IMR-90 (cell line): Measurements from ENCODE around the gene SLIT3. TPM values are rescaled to one million over a fixed set of nuclear protein-coding genes. Genes with fewer than 3 reads are reported as not detected.

Source experiments
- ATAC-seq: fragments of 200-7000 bp; cut with Tn5 transposase; 2 replicates; pipeline ENCODE4 v1.9.1; 2020; ENCODE audit warnings: low read depth, mild to moderate bottlenecking, moderate library complexity
- BruUV-seq: library from RNA; stranded (reverse); fragments of 400-500 nt; replicated peaks from 2 replicates; lab custom pipeline; 2021; lab: Mats Ljungman, UMichigan
- CTCF ChIA-PET: fragments of 300-600 bp; formaldehyde crosslinking; extraction: SDS; loops from one replicate; lab custom pipeline; 2021; ENCODE audit warnings: antibody characterized with exemption; lab: Yijun Ruan, JAX
- POLR2A ChIA-PET: fragments of 300-600 bp; sonication (Branson Sonifier 250); formaldehyde crosslinking; loops from one replicate; lab custom pipeline; 2022; ENCODE audit warnings: antibody characterized with exemption; ENCODE audit not compliant: unreplicated experiment; lab: Charles Lee
- DNase-seq: peaks from one replicate; pipeline ENCODE4 v3.0.0; 2013
- H2AFZ ChIP-seq: replicated peaks from 2 replicates; pipeline ENCODE3; 2013; ENCODE audit warnings: low read length, mild to moderate bottlenecking; ENCODE audit not compliant: poor library complexity
- H2AK5ac ChIP-seq: 2 replicates; pipeline ENCODE4 v1.6.1; 2013; ENCODE audit warnings: low read depth, low read length, inconsistent platforms
- H2AK9ac ChIP-seq: replicated peaks from 2 replicates; pipeline ENCODE3; 2013; ENCODE audit warnings: mild to moderate bottlenecking, low read depth, low read length, moderate library complexity; ENCODE audit not compliant: poor library complexity
- H2BK120ac ChIP-seq: 2 replicates; pipeline ENCODE4 v1.6.1; 2013; ENCODE audit warnings: low read depth, low read length, inconsistent platforms
- H2BK15ac ChIP-seq: 3 replicates; pipeline ENCODE4 v1.6.1; 2013; ENCODE audit warnings: low read depth, low read length, inconsistent platforms
- H2BK20ac ChIP-seq: 2 replicates; pipeline ENCODE4 v1.6.1; 2013; ENCODE audit warnings: low read depth, mild to moderate bottlenecking, inconsistent platforms, low read length, moderate library complexity
- H2BK5ac ChIP-seq: 2 replicates; pipeline ENCODE4 v1.6.1; 2013; ENCODE audit warnings: mild to moderate bottlenecking, low read depth, low read length, inconsistent platforms; ENCODE audit not compliant: poor library complexity, severe bottlenecking
- H3K14ac ChIP-seq: replicated peaks from 2 replicates; pipeline ENCODE4 v1.6.1; 2013; ENCODE audit warnings: low read depth, low read length, inconsistent platforms
- H3K18ac ChIP-seq: 2 replicates; pipeline ENCODE4 v1.6.1; 2013; ENCODE audit warnings: low read depth, low read length, control low read depth
- H3K23ac ChIP-seq: 2 replicates; pipeline ENCODE4 v1.6.1; 2013; ENCODE audit warnings: low read depth, low read length, inconsistent platforms
- H3K27ac ChIP-seq: 2 replicates; pipeline ENCODE4 v1.5.1; 2013; ENCODE audit warnings: mild to moderate bottlenecking, control low read depth, low read length; ENCODE audit not compliant: insufficient read depth
- H3K27me3 ChIP-seq: 2 replicates; pipeline ENCODE4 v1.6.1; 2013; ENCODE audit warnings: low read length; ENCODE audit not compliant: control insufficient read depth, insufficient read depth
- H3K36me3 ChIP-seq: 2 replicates; pipeline ENCODE4 v1.6.1; 2013; ENCODE audit warnings: low read length, mixed read lengths; ENCODE audit not compliant: control insufficient read depth, insufficient read depth
- H3K4ac ChIP-seq: 2 replicates; pipeline ENCODE4 v1.6.1; 2013; ENCODE audit warnings: low read depth, low read length, inconsistent platforms
- H3K4me1 ChIP-seq: 2 replicates; pipeline ENCODE4 v1.6.1; 2013; ENCODE audit warnings: low read length, mixed read lengths; ENCODE audit not compliant: control insufficient read depth, insufficient read depth
- H3K4me2 ChIP-seq: 2 replicates; pipeline ENCODE4 v1.6.1; 2013; ENCODE audit warnings: low read depth, mild to moderate bottlenecking, control low read depth, low read length, moderate library complexity
- H3K4me3 ChIP-seq: 2 replicates; pipeline ENCODE4 v1.5.1; 2013; ENCODE audit warnings: low read depth, mild to moderate bottlenecking, control low read depth, low read length, moderate library complexity; ENCODE audit not compliant: insufficient read depth
- H3K56ac ChIP-seq: 2 replicates; pipeline ENCODE4 v1.6.1; 2013; ENCODE audit warnings: low read length, inconsistent platforms; ENCODE audit not compliant: insufficient read depth; ENCODE audit errors: extremely low read depth
- H3K79me1 ChIP-seq, 2 experiments: 2 replicates each; pipeline ENCODE4 v1.6.1; 2013; ENCODE audit warnings: low read length in 2 of 2, inconsistent platforms in 1 of 2, low read depth in 1 of 2
- H3K9ac ChIP-seq: 2 replicates; pipeline ENCODE4 v1.6.1; 2013; ENCODE audit warnings: low read depth, low read length, control low read depth
- H3K9me1 ChIP-seq: 2 replicates; pipeline ENCODE4 v1.6.1; 2013; ENCODE audit warnings: low read length, inconsistent platforms; ENCODE audit not compliant: insufficient read depth
- H3K9me3 ChIP-seq: 2 replicates; pipeline ENCODE4 v1.6.1; 2013; ENCODE audit warnings: low read length; ENCODE audit not compliant: control insufficient read depth, insufficient read depth
- H4K20me1 ChIP-seq: 2 replicates; pipeline ENCODE4 v1.6.1; 2013; ENCODE audit warnings: low read length, inconsistent platforms; ENCODE audit not compliant: insufficient read depth
- H4K5ac ChIP-seq: 2 replicates; pipeline ENCODE4 v1.6.1; 2013; ENCODE audit warnings: mild to moderate bottlenecking, low read depth, low read length, control low read depth
- H4K8ac ChIP-seq, 2 experiments: 2 replicates each; pipeline ENCODE4 v1.6.1; 2013; ENCODE audit warnings: low read depth in 2 of 2, low read length in 2 of 2, control low read depth in 1 of 2, inconsistent platforms in 1 of 2
- H4K91ac ChIP-seq: 2 replicates; pipeline ENCODE4 v1.6.1; 2013; ENCODE audit warnings: low read depth, low read length, inconsistent platforms; ENCODE audit not compliant: insufficient read depth
- CTCF ChIP-seq: conservative IDR thresholded peaks from 2 replicates; pipeline ENCODE4 v1.5.1; 2012; ENCODE audit warnings: mild to moderate bottlenecking, low read depth, low read length, improper control_type of control experiment
- ELK1 ChIP-seq: fragments of 150-350 bp; IDR thresholded peaks from 2 replicates; pipeline ENCODE4 v1.6.1; 2016; ENCODE audit warnings: low read depth, mild to moderate bottlenecking, low read length, moderate library complexity, borderline replicate concordance
- MAFK ChIP-seq: IDR thresholded peaks from 2 replicates; pipeline ENCODE4 v1.6.1; 2012; ENCODE audit warnings: low read depth, low read length, improper control_type of control experiment
- POLR2A ChIP-seq: IDR thresholded peaks from 2 replicates; pipeline ENCODE4 v1.6.1; 2012; ENCODE audit warnings: mild to moderate bottlenecking, low read depth, low read length
- RAD21 ChIP-seq: IDR thresholded peaks from 2 replicates; pipeline ENCODE4 v1.6.1; 2012; ENCODE audit warnings: low read length, improper control_type of control experiment
- SMC3 ChIP-seq: fragments of 150-350 bp; IDR thresholded peaks from 2 replicates; pipeline ENCODE4 v1.6.1; 2016; ENCODE audit warnings: low read depth, mild to moderate bottlenecking, antibody characterized with exemption, low read length, moderate library complexity
- WGBS, 2 experiments: methylation state at CpG; one replicate each; pipeline versions ENCODE4 v1.1.5 to v1.1.7; 2013; ENCODE audit warnings: missing lambda C conversion rate in 2 of 2; ENCODE audit not compliant: insufficient read length in 1 of 2; ENCODE audit errors: extremely low coverage in 2 of 2; 5-methylcytosine and 5-hydroxymethylcytosine counted together
- dilution Hi-C: fragments of 300-500 bp; cut with HindIII; formaldehyde crosslinking; loops from one replicate; pipeline ENCODE4 v1.14.3; 2018; ENCODE audit warnings: low sequenced_read_pairs; ENCODE audit not compliant: unreplicated experiment
- in situ Hi-C: fragments of 300-500 bp; cut with MboI; formaldehyde crosslinking; loops from 3 replicates; pipeline ENCODE4 v1.14.3; 2019; ENCODE audit warnings: low sequenced_read_pairs, inconsistent platforms, mixed read lengths
- intact Hi-C: fragments of 100-400 bp; cut with micrococcal nuclease; formaldehyde crosslinking; loops from 2 replicates; pipeline ENCODE4 v1.10.0; 2022
- polyA plus RNA-seq, 3 experiments: library from polyadenylated mRNA; depleted of rRNA; stranded (reverse); fragments of >200 nt; gene quantifications; 2 replicates each; pipeline ENCODE4 v1.2.3, GENCODE V29; 2012; ENCODE audit warnings: low replicate concordance in 1 of 3
- total RNA-seq: library from RNA; depleted of rRNA; stranded (reverse); fragments of >200 nt; gene quantifications from 2 replicates; pipeline ENCODE4 v1.2.3, GENCODE V29; 2012

Gene SLIT3
- total and polyA plus RNA-seq, 2 of the 4 experiments (the other 2 are of a cell fraction) = 0.18 to 0.50 TPM

GRCh38 chr5:168967882-168968620, 332.9 kb downstream of the SLIT3 start:
- H3K27ac ChIP-seq = no peak overlapping the region
- no peak overlapping the region for H2BK15ac ChIP-seq
- no peak overlapping the region for H2BK120ac ChIP-seq
- no peaks in the 10 kb centered on the region for H3K27me3 ChIP-seq
- H3K4me1 ChIP-seq = no peaks in the 10 kb centered on the region
- no peak overlapping the region for H3K4ac ChIP-seq
- no peak overlapping the region for H3K23ac ChIP-seq
- H3K14ac ChIP-seq = no peak overlapping the region
- no peaks in the 10 kb centered on the region for H3K9me1 ChIP-seq
- no peak overlapping the region for H4K91ac ChIP-seq
- H3K4me3 ChIP-seq = no peak overlapping the region
- ATAC-seq (no peak), DNase-seq (no peak)
- no peak overlapping the region for H4K8ac ChIP-seq
- H3K18ac ChIP-seq = no peak overlapping the region
- H2AFZ ChIP-seq = no peak overlapping the region
- no peaks in the 10 kb centered on the region for H3K79me1 ChIP-seq
- no TSS peak for BruUV-seq
- H3K9me3 ChIP-seq = no peaks in the 10 kb centered on the region
- H4K5ac ChIP-seq = no peak overlapping the region
- intact Hi-C loops = no loop called here
- no peak overlapping the region for H2BK5ac ChIP-seq
- no peak overlapping the region for H3K9ac ChIP-seq
- no peaks in the 10 kb centered on the region for H4K20me1 ChIP-seq
- H2AK5ac ChIP-seq = no peak overlapping the region
- H2BK20ac ChIP-seq = no peak overlapping the region
- in situ Hi-C loops = no loop called here
- no peak overlapping the region for H2AK9ac ChIP-seq
- WGBS, 2 experiments = 10% methylated on average over 1 of the region's 7 CpGs; no CpG with 5 or more reads in 1 of the 2 experiments
- POLR2A ChIA-PET = no interaction called here
- CTCF ChIA-PET = no interaction called here
- dilution Hi-C loops = no loop called here
- no peaks in the 10 kb centered on the region for H3K36me3 ChIP-seq
- no peak overlapping the region for H3K4me2 ChIP-seq
- TF ChIP-seq RAD21 = no peak
- TF ChIP-seq CTCF = no peak
- no peak for TF ChIP-seq SMC3
- TF ChIP-seq MAFK = no peak
- TF ChIP-seq POLR2A = no peak
- no peak for TF ChIP-seq ELK1
- no peak overlapping the region for H3K56ac ChIP-seq
